IPS-11a (cell line): ENCODE measurements around the gene NHLRC4.

Experiments
- H3K4me3 ChIP-seq: one replicate; pipeline ENCODE4 v1.5.1; 2013; ENCODE audit warnings: low read depth, low read length, control low read depth

The NHLRC4 gene

GRCh38 chr16:530111-530817 lies 36.5 kb upstream of the NHLRC4 start:
- no peak overlapping the region for H3K4me3 ChIP-seq

- H3K4me3 ChIP-seq = no peak overlapping the region
Observed at GRCh38 chr16:531494-532125, 35.2 kb upstream of the NHLRC4 start.

GRCh38 chr16:533391-534123 lies 33.2 kb upstream of the NHLRC4 start:
- no peak overlapping the region for H3K4me3 ChIP-seq

GRCh38 chr16:534135-534534 lies 32.7 kb upstream of the NHLRC4 start:
- H3K4me3 ChIP-seq = no peak overlapping the region

GRCh38 chr16:534856-535445 lies 31.9 kb upstream of the NHLRC4 start:
- H3K4me3 ChIP-seq = no peak overlapping the region

GRCh38 chr16:535446-536405 lies 31.1 kb upstream of the NHLRC4 start:
- H3K4me3 ChIP-seq = no peak overlapping the region

- H3K4me3 ChIP-seq = no peak overlapping the region
Observed at GRCh38 chr16:536746-537145, 30.1 kb upstream of the NHLRC4 start.

GRCh38 chr16:537415-538335 lies 29.1 kb upstream of the NHLRC4 start:
- no peak overlapping the region for H3K4me3 ChIP-seq

GRCh38 chr16:539901-540530 lies 26.8 kb upstream of the NHLRC4 start:
- no peak overlapping the region for H3K4me3 ChIP-seq

- no peak overlapping the region for H3K4me3 ChIP-seq
Observed at GRCh38 chr16:540645-541340, 26.0 kb upstream of the NHLRC4 start.

- no peak overlapping the region for H3K4me3 ChIP-seq
Observed at GRCh38 chr16:543301-544164, 23.3 kb upstream of the NHLRC4 start.

GRCh38 chr16:544517-544916 lies 22.3 kb upstream of the NHLRC4 start:
- H3K4me3 ChIP-seq = no peak overlapping the region

GRCh38 chr16:546909-547770 lies 19.7 kb upstream of the NHLRC4 start:
- no peak overlapping the region for H3K4me3 ChIP-seq

- no peak overlapping the region for H3K4me3 ChIP-seq
Observed at GRCh38 chr16:548586-548985, 18.2 kb upstream of the NHLRC4 start.

- H3K4me3 ChIP-seq = no peak overlapping the region
Observed at GRCh38 chr16:549544-550263, 17.1 kb upstream of the NHLRC4 start.

- no peak overlapping the region for H3K4me3 ChIP-seq
Observed at GRCh38 chr16:551210-551609, 15.6 kb upstream of the NHLRC4 start.
